ENCODE data around the gene RGS7. TPM values are rescaled to one million over a fixed set of nuclear protein-coding genes. Genes with fewer than 3 reads are reported as not detected.

The RGS7 gene
- total and polyA plus RNA-seq, 2 of the 4 experiments (the other 2 are of a cell fraction), result 0.58 to 0.72 TPM

- ChIA-PET POLR2A (ENCODE audit: unreplicated experiment) (no interaction called here), CTCF (no interaction called here)
- WGBS, 2 experiments (ENCODE audit: extremely low coverage in 2 of 2, insufficient read length in 1 of 2), result no CpG with 5 or more reads among the region's 4 CpGs
- no peak for TF ChIP-seq SMC3 (IDR thresholded peaks at IDR 0.05; ENCODE audit: low read depth, low read length)
- TF ChIP-seq RCOR1 (IDR thresholded peaks at IDR 0.05; ENCODE audit: insufficient replicate concordance, low read length), result no peak
- TF ChIP-seq MAFK (IDR thresholded peaks at IDR 0.05; ENCODE audit: low read depth, low read length), result no peak
- no peak for TF ChIP-seq ELK1 (IDR thresholded peaks at IDR 0.05; ENCODE audit: borderline replicate concordance, low read depth, low read length)
- TF ChIP-seq MAZ (IDR thresholded peaks at IDR 0.05; ENCODE audit: borderline replicate concordance, low read depth, low read length), result no peak
- TF ChIP-seq FOS (IDR thresholded peaks at IDR 0.05; ENCODE audit: low read depth, low read length), result no peak
- TF ChIP-seq RAD21 (IDR thresholded peaks at IDR 0.05; ENCODE audit: low read length), result no peak
- no peak for TF ChIP-seq CTCF (conservative IDR thresholded peaks at IDR 0.05; ENCODE audit: low read depth, low read length)
- no peak for TF ChIP-seq CEBPB (IDR thresholded peaks at IDR 0.05; ENCODE audit: low read depth, low read length)
- no peak for TF ChIP-seq NFE2L2 (IDR thresholded peaks at IDR 0.05; ENCODE audit: low read depth, low read length)
- no peak for TF ChIP-seq MXI1 (IDR thresholded peaks at IDR 0.05; ENCODE audit: borderline replicate concordance, low read depth, low read length)
- TF ChIP-seq CHD1 (IDR thresholded peaks at IDR 0.05; ENCODE audit: low read depth, low read length), result no peak
- TF ChIP-seq, protein P1, sequence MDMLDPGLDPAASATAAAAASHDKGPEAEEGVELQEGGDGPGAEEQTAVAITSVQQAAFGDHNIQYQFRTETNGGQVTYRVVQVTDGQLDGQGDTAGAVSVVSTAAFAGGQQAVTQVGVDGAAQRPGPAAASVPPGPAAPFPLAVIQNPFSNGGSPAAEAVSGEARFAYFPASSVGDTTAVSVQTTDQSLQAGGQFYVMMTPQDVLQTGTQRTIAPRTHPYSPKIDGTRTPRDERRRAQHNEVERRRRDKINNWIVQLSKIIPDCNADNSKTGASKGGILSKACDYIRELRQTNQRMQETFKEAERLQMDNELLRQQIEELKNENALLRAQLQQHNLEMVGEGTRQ (IDR thresholded peaks at IDR 0.05; ENCODE audit: low read depth, low read length), result no peak
- no peak for TF ChIP-seq RFX5 (IDR thresholded peaks at IDR 0.05; ENCODE audit: low read depth, low read length)
- no peak overlapping the region for H4K8ac ChIP-seq (ENCODE audit: low read depth in 2 of 2, low read length in 2 of 2)
- H3K9me1 ChIP-seq (ENCODE audit: insufficient read depth, low read length), result no peaks in the 10 kb centered on the region
- H3K4ac ChIP-seq (ENCODE audit: low read depth, low read length), result no peak overlapping the region
- H3K27ac ChIP-seq (ENCODE audit: insufficient read depth, low read length), result no peak overlapping the region
- no peak for DNase-seq
- no peaks in the 10 kb centered on the region for H3K9me3 ChIP-seq (ENCODE audit: control insufficient read depth, insufficient read depth, low read length)
- H3K36me3 ChIP-seq (ENCODE audit: control insufficient read depth, insufficient read depth, low read length), result no peaks in the 10 kb centered on the region
- H3K4me2 ChIP-seq (ENCODE audit: low read depth, low read length), result no peak overlapping the region
- no peak overlapping the region for H2BK5ac ChIP-seq (ENCODE audit: low read depth, low read length, poor library complexity, severe bottlenecking)
- no peak overlapping the region for H2AK5ac ChIP-seq (ENCODE audit: low read depth, low read length)
- in situ Hi-C loops (cut with MboI; ENCODE audit: low sequenced_read_pairs) (loop anchor here (25.0 kb wide), 1 partner anchor 763 kb away; no protein-coding TSS in a partner anchor), intact Hi-C loops (cut with micrococcal nuclease) (no loop called here), dilution Hi-C loops (cut with HindIII; ENCODE audit: low sequenced_read_pairs, unreplicated experiment) (no loop called here)
- H2BK20ac ChIP-seq (ENCODE audit: low read depth, low read length), result no peak overlapping the region
- H3K4me1 ChIP-seq (ENCODE audit: control insufficient read depth, insufficient read depth, low read length), result no peaks in the 10 kb centered on the region
- H2AK9ac ChIP-seq (replicated peaks; ENCODE audit: low read depth, low read length, poor library complexity), result no peak overlapping the region
- no peak overlapping the region for H3K56ac ChIP-seq (ENCODE audit: extremely low read depth, insufficient read depth, low read length)
- no peak overlapping the region for H4K5ac ChIP-seq (ENCODE audit: low read depth, low read length)
- no peak overlapping the region for H3K18ac ChIP-seq (ENCODE audit: low read depth, low read length)
- H3K23ac ChIP-seq (ENCODE audit: low read depth, low read length), result no peak overlapping the region
- no peak overlapping the region for H2AFZ ChIP-seq (replicated peaks; ENCODE audit: low read length, poor library complexity)
- no peaks in the 10 kb centered on the region for H3K27me3 ChIP-seq (ENCODE audit: control insufficient read depth, insufficient read depth, low read length)
- BruUV-seq (replicated peaks), result no TSS peak
- no peak overlapping the region for H3K14ac ChIP-seq (replicated peaks; ENCODE audit: low read depth, low read length)
- H2BK120ac ChIP-seq (ENCODE audit: low read depth, low read length), result no peak overlapping the region
- no peak overlapping the region for H2BK15ac ChIP-seq (ENCODE audit: low read depth, low read length)
- no peak overlapping the region for H3K4me3 ChIP-seq (ENCODE audit: insufficient read depth, low read depth, low read length)
- no peak for ATAC-seq (ENCODE audit: low read depth)
- H3K9ac ChIP-seq (ENCODE audit: low read depth, low read length), result no peak overlapping the region
- no peak overlapping the region for H4K91ac ChIP-seq (ENCODE audit: insufficient read depth, low read depth, low read length)
- no peaks in the 10 kb centered on the region for H4K20me1 ChIP-seq (ENCODE audit: insufficient read depth, low read length)
- H3K79me1 ChIP-seq (ENCODE audit: low read depth in 1 of 2, low read length in 2 of 2), result no peaks in the 10 kb centered on the region
Measured at GRCh38 chr1:240925273-240925672, 431.7 kb downstream of the RGS7 start.

Measured in IMR-90 (cell line).